Endodermal cell (in vitro differentiated cells): ENCODE data around the gene GNAQ. TPM values are rescaled to one million over a fixed set of nuclear protein-coding genes. Genes with fewer than 3 reads are reported as not detected.

Experiments
- DNase-seq: peaks from one replicate; pipeline ENCODE4 v3.0.0-alpha.2; 2017
- H3K27ac ChIP-seq: 2 replicates; pipeline ENCODE4 v1.5.1; 2013; ENCODE audit warnings: mild to moderate bottlenecking, low read depth, low read length, moderate library complexity
- H3K27me3 ChIP-seq: 2 replicates; pipeline ENCODE4 v1.6.1; 2013; ENCODE audit warnings: mild to moderate bottlenecking, low read length, moderate library complexity; ENCODE audit not compliant: insufficient read depth, control insufficient read depth, poor library complexity, severe bottlenecking
- H3K36me3 ChIP-seq: 2 replicates; pipeline ENCODE4 v1.7.0; 2013; ENCODE audit warnings: mild to moderate bottlenecking, low read length, moderate library complexity; ENCODE audit not compliant: control insufficient read depth, insufficient read depth
- H3K4me1 ChIP-seq: one replicate; pipeline ENCODE4 v1.7.0; 2013; ENCODE audit warnings: low read length; ENCODE audit not compliant: control insufficient read depth, insufficient read depth
- H3K4me3 ChIP-seq: 2 replicates; pipeline ENCODE4 v1.5.1; 2013; ENCODE audit warnings: mild to moderate bottlenecking, low read length, moderate library complexity
- H3K9ac ChIP-seq: 2 replicates; pipeline ENCODE4 v1.6.1; 2013; ENCODE audit warnings: mild to moderate bottlenecking, low read length, moderate library complexity; ENCODE audit not compliant: poor library complexity, severe bottlenecking; ENCODE audit errors: extremely low read depth
- H3K9me3 ChIP-seq: 2 replicates; pipeline ENCODE4 v1.6.1; 2013; ENCODE audit warnings: mild to moderate bottlenecking, low read length, moderate library complexity; ENCODE audit not compliant: control insufficient read depth
- H3K27ac Mint-ChIP-seq: 2 replicates; pipeline ENCODE4 v1.8.0; 2020; ENCODE audit warnings: mixed read lengths
- H3K27me3 Mint-ChIP-seq: 2 replicates; pipeline ENCODE4 v1.8.0; 2021; ENCODE audit warnings: mild to moderate bottlenecking, mixed read lengths; ENCODE audit not compliant: insufficient read depth
- H3K36me3 Mint-ChIP-seq: 2 replicates; pipeline ENCODE4 v1.8.0; 2020; ENCODE audit warnings: low read depth, mixed read lengths
- H3K4me1 Mint-ChIP-seq: 2 replicates; pipeline ENCODE4 v1.8.0; 2020; ENCODE audit warnings: mixed read lengths
- H3K4me3 Mint-ChIP-seq: 2 replicates; pipeline ENCODE4 v1.8.0; 2020; ENCODE audit warnings: mild to moderate bottlenecking, moderate library complexity, mixed read lengths
- H3K9me3 Mint-ChIP-seq: 2 replicates; pipeline ENCODE4 v1.8.0; 2020; ENCODE audit warnings: mild to moderate bottlenecking, mixed read lengths
- WGBS, 2 experiments: methylation state at CpG; one replicate each; pipeline versions ENCODE4 v1.1.5 to v1.1.7; 2013; ENCODE audit warnings: missing lambda C conversion rate in 2 of 2, mixed read lengths in 1 of 2; ENCODE audit not compliant: insufficient coverage in 1 of 2, insufficient read length in 1 of 2; 5-methylcytosine and 5-hydroxymethylcytosine counted together
- total RNA-seq, 2 donors: library from RNA; stranded (reverse); fragmentation: NEBNext Ultra II Directional in 1 of 2; extraction: Animal tissue kit (Norgen Biotek cat#: 25700) in 1 of 2; gene quantifications; 2 replicates in 1 of 2; 3 replicates in 1 of 2; pipeline ENCODE4 v1.2.1, GENCODE V29; 2021
- TF ChIP-seq, protein P1 (sequence below): fragments of 200-600 bp; sonication (generic); conservative IDR thresholded peaks from 2 replicates; pipeline ENCODE4 v1.5.0; 2021; ENCODE audit warnings: antibody characterized with exemption, mild to moderate bottlenecking

The GNAQ gene
- total RNA-seq, 2 donors from 2014 or later = 46.0 to 57.6 TPM

DNA sequence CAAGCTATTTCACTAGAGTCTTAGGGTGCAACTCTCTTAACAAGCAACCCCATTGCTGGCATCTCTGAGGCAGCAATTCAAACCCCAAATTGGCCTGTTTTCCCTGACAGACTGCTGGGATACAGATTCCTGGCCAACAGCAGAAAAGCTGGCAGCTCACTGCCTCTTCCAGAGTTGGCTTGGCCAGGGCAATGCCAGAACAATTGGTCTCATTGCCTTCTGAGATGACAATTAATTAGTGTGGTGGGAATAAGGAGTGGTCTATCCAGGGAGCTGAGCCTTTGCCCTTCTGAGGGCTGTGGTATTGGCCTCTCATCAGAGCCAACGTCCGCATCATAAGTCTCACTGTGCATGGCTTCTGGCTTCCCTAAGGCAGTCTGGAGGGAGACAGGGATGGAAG lies 183.2 kb downstream of the GNAQ start:
- H3K36me3 Mint-ChIP-seq = no peaks in the 10 kb centered on the region
- no peaks in the 10 kb centered on the region for H3K36me3 ChIP-seq
- H3K27ac Mint-ChIP-seq = no peak overlapping the region
- no peak overlapping the region for H3K4me3 ChIP-seq
- H3K27me3 ChIP-seq = no peaks in the 10 kb centered on the region
- H3K27ac ChIP-seq = no peak overlapping the region
- H3K27me3 Mint-ChIP-seq = no peaks in the 10 kb centered on the region
- no peak overlapping the region for H3K4me3 Mint-ChIP-seq
- no peak overlapping the region for H3K9ac ChIP-seq
- no peaks in the 10 kb centered on the region for H3K9me3 Mint-ChIP-seq
- WGBS, 2 experiments = 91% methylated on average over 2 of the region's 2 CpGs; no CpG with 5 or more reads in 1 of the 2 experiments
- H3K4me1 Mint-ChIP-seq = peaks cover 29% of the 10 kb centered on the region
- no peaks in the 10 kb centered on the region for H3K9me3 ChIP-seq
- peaks cover 16% of the 10 kb centered on the region for H3K4me1 ChIP-seq
- DNase-seq = no peak
- TF ChIP-seq, protein P1, sequence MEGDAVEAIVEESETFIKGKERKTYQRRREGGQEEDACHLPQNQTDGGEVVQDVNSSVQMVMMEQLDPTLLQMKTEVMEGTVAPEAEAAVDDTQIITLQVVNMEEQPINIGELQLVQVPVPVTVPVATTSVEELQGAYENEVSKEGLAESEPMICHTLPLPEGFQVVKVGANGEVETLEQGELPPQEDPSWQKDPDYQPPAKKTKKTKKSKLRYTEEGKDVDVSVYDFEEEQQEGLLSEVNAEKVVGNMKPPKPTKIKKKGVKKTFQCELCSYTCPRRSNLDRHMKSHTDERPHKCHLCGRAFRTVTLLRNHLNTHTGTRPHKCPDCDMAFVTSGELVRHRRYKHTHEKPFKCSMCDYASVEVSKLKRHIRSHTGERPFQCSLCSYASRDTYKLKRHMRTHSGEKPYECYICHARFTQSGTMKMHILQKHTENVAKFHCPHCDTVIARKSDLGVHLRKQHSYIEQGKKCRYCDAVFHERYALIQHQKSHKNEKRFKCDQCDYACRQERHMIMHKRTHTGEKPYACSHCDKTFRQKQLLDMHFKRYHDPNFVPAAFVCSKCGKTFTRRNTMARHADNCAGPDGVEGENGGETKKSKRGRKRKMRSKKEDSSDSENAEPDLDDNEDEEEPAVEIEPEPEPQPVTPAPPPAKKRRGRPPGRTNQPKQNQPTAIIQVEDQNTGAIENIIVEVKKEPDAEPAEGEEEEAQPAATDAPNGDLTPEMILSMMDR = no peak

DNA sequence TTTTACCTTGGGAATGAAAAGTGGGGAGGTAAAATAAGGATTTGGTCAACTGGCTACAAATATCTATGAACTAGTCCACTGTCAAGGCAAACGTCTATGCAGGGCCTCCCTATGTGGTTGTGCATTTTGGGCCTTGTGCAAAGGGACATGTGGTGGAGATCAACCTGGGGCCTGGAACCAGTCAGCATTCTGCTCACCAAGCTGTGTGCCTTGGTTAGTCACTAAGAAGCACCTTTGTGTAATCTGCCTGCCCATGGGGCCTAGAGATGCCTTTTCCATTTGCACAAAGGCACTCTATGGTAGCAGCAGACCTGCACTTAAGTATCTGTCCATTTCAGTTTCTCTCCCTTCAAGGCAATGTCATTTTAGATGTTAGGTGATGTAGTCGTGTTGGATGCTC lies 184.0 kb downstream of the GNAQ start:
- H3K36me3 Mint-ChIP-seq = no peaks in the 10 kb centered on the region
- H3K27me3 Mint-ChIP-seq = no peaks in the 10 kb centered on the region
- no peaks in the 10 kb centered on the region for H3K27me3 ChIP-seq

DNA sequence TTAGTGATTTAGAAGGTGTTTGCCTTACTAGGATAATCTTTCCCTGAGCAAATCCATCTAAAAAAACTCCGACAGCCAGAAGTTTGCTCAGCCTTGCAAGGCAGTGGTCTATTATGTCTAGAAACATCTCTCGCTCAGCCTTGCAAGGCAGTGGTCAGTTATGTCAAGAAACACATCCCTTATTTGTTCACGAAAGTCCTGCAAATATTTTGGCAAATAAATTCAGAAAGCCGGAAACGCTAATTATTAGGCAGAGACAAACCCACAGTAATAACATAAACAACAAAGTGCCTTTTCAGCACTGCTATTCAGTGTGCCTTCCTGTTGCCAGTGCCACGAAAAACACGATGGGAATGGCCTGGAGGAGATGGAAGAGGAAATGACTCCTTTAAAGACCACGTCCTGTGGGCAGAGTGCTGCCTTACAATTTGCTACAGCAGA lies 184.5 kb downstream of the GNAQ start:
- TF ChIP-seq, protein P1 = no peak
- H3K27ac ChIP-seq = no peak overlapping the region

More for the DNA sequence above, 184.0 kb downstream of the GNAQ start:
- Histone ChIP-seq H3K4me3 (no peak overlapping the region), H3K27ac (no peak overlapping the region), H3K4me1 (peaks cover 16% of the 10 kb centered on the region), H3K36me3 (no peaks in the 10 kb centered on the region), H3K9me3 (no peaks in the 10 kb centered on the region), H3K9ac (no peak overlapping the region)
- Mint-ChIP-seq H3K4me3 (no peak overlapping the region), H3K27ac (no peak overlapping the region), H3K4me1 (peaks cover 33% of the 10 kb centered on the region), H3K9me3 (no peaks in the 10 kb centered on the region)
- 83 to 98% methylated on average over 1 to 2 of the region's 2 CpGs for WGBS, 2 experiments
- no peak for DNase-seq
- TF ChIP-seq, protein P1 = no peak

More for the DNA sequence above, 184.5 kb downstream of the GNAQ start:
- no peak for DNase-seq
- no peaks in the 10 kb centered on the region for H3K36me3 Mint-ChIP-seq
- H3K4me3 Mint-ChIP-seq = no peak overlapping the region
- no peaks in the 10 kb centered on the region for H3K36me3 ChIP-seq
- no peak overlapping the region for H3K9ac ChIP-seq
- H3K4me3 ChIP-seq = no peak overlapping the region
- no peaks in the 10 kb centered on the region for H3K27me3 Mint-ChIP-seq
- no peaks in the 10 kb centered on the region for H3K9me3 ChIP-seq
- 91 to 93% methylated on average over 8 of the region's 8 CpGs for WGBS, 2 experiments
- H3K27ac Mint-ChIP-seq = no peak overlapping the region
- no peaks in the 10 kb centered on the region for H3K27me3 ChIP-seq
- H3K4me1 Mint-ChIP-seq = peaks cover 33% of the 10 kb centered on the region
- H3K9me3 Mint-ChIP-seq = no peaks in the 10 kb centered on the region
- peaks cover 10% of the 10 kb centered on the region for H3K4me1 ChIP-seq
